Measurements from ENCODE around the gene AZIN2.
"Not testable (repeated sequence)": the region's sequence is repeated elsewhere in the genome, so short reads cannot be mapped to it uniquely, and the experiment has no call there.

The AZIN2 gene

GRCh38 chr1:33080885-33081553 is at the start of gene AZIN2:
Gene AZIN2 (plus strand): TSS chr1:33081153. CDS start chr1:33082250, 1,097 bp downstream.
- FAIRE-seq, result peak; percentile 59

- FAIRE-seq, result no peak
Measured at GRCh38 chr1:33031506-33031905, 49.4 kb upstream of the AZIN2 start.

- FAIRE-seq, result no peak
Measured at GRCh38 chr1:33032126-33032869, 48.7 kb upstream of the AZIN2 start.

GRCh38 chr1:33036051-33036525 is 44.9 kb upstream of the AZIN2 start:
- FAIRE-seq, result no peak

- FAIRE-seq, result peak; percentile 95
Measured at GRCh38 chr1:33036526-33037503, 44.1 kb upstream of the AZIN2 start, which contains the start of gene AK2. Gene AK2 (minus strand): TSS chr1:33036883. CDS start chr1:33036828, 55 bp downstream.

GRCh38 chr1:33039840-33040239 is 41.1 kb upstream of the AZIN2 start:
- FAIRE-seq, result no peak

GRCh38 chr1:33041026-33041425 is 39.9 kb upstream of the AZIN2 start:
- FAIRE-seq, result no peak

GRCh38 chr1:33042831-33043230 is 38.1 kb upstream of the AZIN2 start:
- no peak for FAIRE-seq

GRCh38 chr1:33043267-33044092 is 37.5 kb upstream of the AZIN2 start:
- no peak for FAIRE-seq

GRCh38 chr1:33045246-33045645 is 35.7 kb upstream of the AZIN2 start:
- FAIRE-seq, result no peak

GRCh38 chr1:33045814-33046213 is 35.1 kb upstream of the AZIN2 start:
- no peak for FAIRE-seq

- not testable (repeated sequence) for FAIRE-seq
Measured at GRCh38 chr1:33046234-33046633, 34.7 kb upstream of the AZIN2 start.

- no peak for FAIRE-seq
Measured at GRCh38 chr1:33047290-33047689, 33.7 kb upstream of the AZIN2 start.

- FAIRE-seq, result no peak
Measured at GRCh38 chr1:33047839-33048305, 33.1 kb upstream of the AZIN2 start.

GRCh38 chr1:33048426-33048825 is 32.5 kb upstream of the AZIN2 start:
- FAIRE-seq, result no peak

GRCh38 chr1:33049371-33049770 is 31.6 kb upstream of the AZIN2 start:
- FAIRE-seq, result no peak

- no peak for FAIRE-seq
Measured at GRCh38 chr1:33050221-33051076, 30.5 kb upstream of the AZIN2 start.

GRCh38 chr1:33055210-33056008 is 25.5 kb upstream of the AZIN2 start:
- FAIRE-seq, result peak; percentile 58

GRCh38 chr1:33056426-33056825 is 24.5 kb upstream of the AZIN2 start:
- no peak for FAIRE-seq

GRCh38 chr1:33057095-33057494 is 23.9 kb upstream of the AZIN2 start:
- FAIRE-seq, result no peak
